GM23248 (cell line): Measurements from ENCODE around the gene PIM3. TPM values are rescaled to one million over a fixed set of nuclear protein-coding genes. Genes with fewer than 3 reads are reported as not detected.
"Not testable (repeated sequence)": the region's sequence is repeated elsewhere in the genome, so short reads cannot be mapped to it uniquely, and the experiment has no call there.

Experiments used
- DNase-seq: peaks from one replicate; pipeline ENCODE4 v3.0.0-alpha.2; 2015
- H2AFZ ChIP-seq: fragments of 200-600 bp; sonication (generic); 2 replicates; pipeline ENCODE4 v1.6.1; 2016; ENCODE audit warnings: antibody characterized with exemption
- H3F3A ChIP-seq: fragments of 200-600 bp; sonication (generic); 2 replicates; pipeline ENCODE4 v1.6.1; 2016; ENCODE audit warnings: mild to moderate bottlenecking, antibody characterized with exemption, mixed run types; ENCODE audit not compliant: insufficient read depth
- H3K27ac ChIP-seq: fragments of 200-600 bp; sonication (generic); 2 replicates; pipeline ENCODE4 v1.5.1; 2016; ENCODE audit warnings: mild to moderate bottlenecking
- H3K27me3 ChIP-seq: fragments of 200-600 bp; sonication (generic); replicated peaks from 2 replicates; pipeline ENCODE4 v1.6.1; 2016; ENCODE audit warnings: mild to moderate bottlenecking; ENCODE audit not compliant: insufficient read depth
- H3K36me3 ChIP-seq: fragments of 200-600 bp; sonication (generic); 2 replicates; pipeline ENCODE4 v1.6.1; 2016; ENCODE audit warnings: low read depth, mild to moderate bottlenecking
- H3K4me1 ChIP-seq: fragments of 200-600 bp; sonication (generic); 2 replicates; pipeline ENCODE4 v1.6.1; 2016; ENCODE audit warnings: mild to moderate bottlenecking; ENCODE audit not compliant: insufficient read depth
- H3K4me2 ChIP-seq: fragments of 200-600 bp; sonication (generic); one replicate; pipeline ENCODE4 v1.6.1; 2016; ENCODE audit warnings: mild to moderate bottlenecking; ENCODE audit not compliant: unreplicated experiment
- H3K4me3 ChIP-seq: fragments of 200-600 bp; sonication (generic); 2 replicates; pipeline ENCODE4 v1.5.1; 2016; ENCODE audit warnings: mild to moderate bottlenecking
- H3K79me2 ChIP-seq: fragments of 200-600 bp; sonication (generic); 2 replicates; pipeline ENCODE4 v1.6.1; 2016; ENCODE audit warnings: mild to moderate bottlenecking; ENCODE audit not compliant: insufficient read depth
- H3K9ac ChIP-seq: fragments of 200-600 bp; sonication (generic); 2 replicates; pipeline ENCODE4 v1.6.1; 2016; ENCODE audit warnings: mild to moderate bottlenecking
- H3K9me2 ChIP-seq: fragments of 200-600 bp; sonication (generic); 2 replicates; pipeline ENCODE4 v1.6.1; 2016; ENCODE audit warnings: mixed run types, mild to moderate bottlenecking, moderate library complexity; ENCODE audit not compliant: insufficient read depth
- H3K9me3 ChIP-seq: fragments of 200-600 bp; sonication (generic); one replicate; pipeline ENCODE4 v1.6.1; 2017; ENCODE audit warnings: low read depth
- H4K20me1 ChIP-seq: fragments of 200-600 bp; sonication (generic); 2 replicates; pipeline ENCODE4 v1.6.0; 2016; ENCODE audit not compliant: insufficient read depth
- EZH2 ChIP-seq: fragments of 200-600 bp; sonication (generic); IDR thresholded peaks from 2 replicates; pipeline ENCODE4 v1.6.1; 2018; ENCODE audit warnings: antibody characterized with exemption, mild to moderate bottlenecking; ENCODE audit not compliant: insufficient read depth, poor library complexity, severe bottlenecking
- EZH2phosphoT487 ChIP-seq: fragments of 200-600 bp; sonication (generic); IDR thresholded peaks from 2 replicates; pipeline ENCODE4 v1.6.1; 2018; ENCODE audit warnings: antibody characterized with exemption, moderate library complexity, mild to moderate bottlenecking, low read depth; ENCODE audit not compliant: insufficient read depth
- WGBS, 2 experiments: methylation state at CpG; one replicate each; pipeline ENCODE4 v1.1.6; 2015 to 2017; ENCODE audit warnings: low lambda C conversion rate in 2 of 2, low coverage in 1 of 2; ENCODE audit errors: missing lambda C conversion rate in 2 of 2; 5-methylcytosine and 5-hydroxymethylcytosine counted together
- in situ Hi-C: fragments of 300-500 bp; cut with MboI; formaldehyde crosslinking; loops from 2 replicates; pipeline ENCODE4 v1.15.0; 2020
- polyA plus RNA-seq: library from polyadenylated mRNA; unstranded; fragments of >200 nt; fragmentation: Nextera tagmentation; extraction: Ambion mirVana; gene quantifications from 2 replicates; pipeline ENCODE4 v1.2.1, GENCODE V29; 2016
- total RNA-seq: library from RNA; depleted of rRNA; stranded (reverse); fragments of >200 nt; shearing (Covaris generic); gene quantifications from 2 replicates; pipeline ENCODE4 v1.2.3, GENCODE V29; 2014

The PIM3 gene
- total and polyA plus RNA-seq, 2 experiments from 2014 or later: 10.8 to 16.2 TPM

DNA sequence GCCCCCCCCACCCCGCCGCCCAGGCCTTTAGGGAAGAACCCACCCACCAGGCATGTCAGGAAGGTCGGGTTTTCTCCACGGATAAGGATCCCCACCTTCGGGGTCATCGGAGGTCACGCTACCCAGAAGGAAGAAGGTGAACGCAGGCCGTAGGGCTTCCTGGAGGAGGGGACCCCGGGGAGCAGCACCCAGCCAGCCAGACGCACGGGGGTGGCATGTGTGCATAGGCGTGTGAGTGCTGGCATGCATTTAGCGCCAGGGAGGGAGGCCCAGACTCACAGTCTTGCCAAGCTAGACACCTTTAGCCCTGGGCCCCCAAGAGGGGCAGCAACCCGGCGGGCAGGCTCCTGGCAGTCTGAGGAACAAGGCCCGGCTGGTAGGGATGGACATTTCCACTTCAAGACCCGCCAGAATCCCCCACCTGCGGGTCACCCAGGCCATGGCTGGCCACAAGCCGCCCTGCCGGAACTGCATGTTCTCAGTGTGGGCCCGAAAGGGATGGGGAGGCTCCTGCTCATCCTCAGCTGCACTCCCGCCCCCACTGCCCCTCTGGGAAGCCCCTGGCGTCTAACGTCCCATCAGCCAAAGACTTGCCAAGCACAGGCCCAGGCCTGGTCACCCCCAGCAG is 16.7 kb upstream of the PIM3 start:
- Histone ChIP-seq H3K4me3 (no peak overlapping the region), H3K4me1 (no peaks in the 10 kb centered on the region), H3K36me3 (no peaks in the 10 kb centered on the region), H3K27me3 (no peaks in the 10 kb centered on the region), H3K9ac (no peak overlapping the region), H3K9me3 (no peaks in the 10 kb centered on the region), H3K27ac (no peak overlapping the region), H3F3A (no peaks in the 10 kb centered on the region), H3K79me2 (no peaks in the 10 kb centered on the region), H3K9me2 (no peaks in the 10 kb centered on the region), H3K4me2 (no peak overlapping the region), H4K20me1 (no peaks in the 10 kb centered on the region), H2AFZ (no peak overlapping the region)
- TF ChIP-seq EZH2phosphoT487: no peak
- TF ChIP-seq EZH2: no peak
- in situ Hi-C loops: no loop called here
- no peak for DNase-seq
- WGBS, 2 experiments: 91 to 94% methylated on average over 23 to 25 of the region's 25 CpGs

DNA sequence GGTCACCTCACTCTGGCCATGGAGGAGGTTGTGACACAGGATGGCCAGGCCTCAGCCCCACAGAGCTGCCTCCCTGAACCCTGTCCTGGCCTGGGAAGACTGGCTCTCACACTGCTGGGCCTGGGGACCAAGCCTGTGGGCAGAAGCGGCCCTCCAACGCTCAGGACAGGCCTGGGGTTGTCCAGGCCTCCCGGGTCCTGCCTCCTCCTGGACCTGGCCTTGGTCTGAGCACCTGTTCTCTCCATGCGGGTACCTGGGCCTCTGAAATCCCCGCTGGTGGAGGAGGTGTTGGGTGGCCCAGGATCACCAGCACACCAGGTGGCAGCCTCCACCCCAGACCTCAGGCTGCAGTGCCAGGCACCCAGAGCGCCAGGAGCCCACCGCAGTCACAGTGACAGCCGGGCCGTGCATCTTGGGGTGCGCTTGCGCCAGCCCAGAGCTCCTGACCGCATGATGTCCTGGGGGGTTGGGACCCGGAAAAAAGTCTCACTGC is 16.1 kb upstream of the PIM3 start:
- Histone ChIP-seq H3F3A (no peaks in the 10 kb centered on the region), H3K4me1 (no peaks in the 10 kb centered on the region), H3K79me2 (no peaks in the 10 kb centered on the region), H3K9ac (no peak overlapping the region), H3K27ac (no peak overlapping the region), H2AFZ (no peak overlapping the region), H3K9me2 (no peaks in the 10 kb centered on the region), H3K27me3 (no peaks in the 10 kb centered on the region), H3K9me3 (no peaks in the 10 kb centered on the region), H3K4me3 (no peak overlapping the region), H3K4me2 (no peak overlapping the region), H4K20me1 (no peaks in the 10 kb centered on the region), H3K36me3 (no peaks in the 10 kb centered on the region)
- DNase-seq: no peak
- in situ Hi-C loops: no loop called here
- WGBS, 2 experiments: 88 to 89% methylated on average over 10 to 12 of the region's 13 CpGs
- TF ChIP-seq EZH2phosphoT487 (no peak), EZH2 (no peak)

DNA sequence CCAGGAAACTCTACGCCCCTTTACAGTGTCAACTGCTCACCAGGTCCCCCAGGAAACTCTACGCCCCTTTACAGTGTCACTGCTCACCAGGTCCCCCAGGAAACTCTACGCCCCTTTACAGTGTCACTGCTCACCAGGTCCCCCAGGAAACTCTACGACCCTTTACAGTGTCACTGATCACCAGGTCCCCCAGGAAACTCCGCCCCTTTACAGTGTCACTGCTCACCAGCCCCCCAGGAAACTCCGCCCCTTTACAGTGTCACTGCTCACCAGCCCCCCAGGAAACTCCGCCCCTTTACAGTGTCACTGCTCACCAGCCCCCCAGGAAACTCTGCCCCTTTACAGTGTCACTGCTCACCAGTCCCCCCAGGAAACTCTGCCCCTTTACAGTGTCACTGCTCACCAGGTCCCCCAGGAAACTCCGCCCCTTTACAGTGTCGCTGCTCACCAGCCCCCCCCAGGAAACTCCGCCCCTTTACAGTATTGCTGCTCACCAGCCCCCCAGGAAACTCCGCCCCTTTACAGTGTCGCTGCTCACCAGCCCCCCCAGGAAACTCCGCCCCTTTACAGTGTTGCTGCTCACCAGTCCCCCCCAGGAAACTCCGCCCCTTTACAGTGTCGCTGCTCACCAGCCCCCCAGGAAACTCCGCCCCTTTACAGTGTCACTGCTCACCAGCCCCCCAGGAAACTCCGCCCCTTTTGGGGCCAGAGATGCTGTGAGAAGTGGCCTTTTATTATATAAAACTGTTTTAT is 15.4 kb upstream of the PIM3 start:
- H3K4me1 ChIP-seq, H3K9me2 ChIP-seq, in situ Hi-C loops, DNase-seq, H3K36me3 ChIP-seq, H3F3A ChIP-seq, H2AFZ ChIP-seq, H4K20me1 ChIP-seq, H3K79me2 ChIP-seq, H3K27ac ChIP-seq, H3K4me3 ChIP-seq, H3K4me2 ChIP-seq, H3K27me3 ChIP-seq, H3K9me3 ChIP-seq, H3K9ac ChIP-seq: not testable (repeated sequence)
- 86 to 93% methylated on average over 8 to 17 of the region's 17 CpGs for WGBS, 2 experiments

DNA sequence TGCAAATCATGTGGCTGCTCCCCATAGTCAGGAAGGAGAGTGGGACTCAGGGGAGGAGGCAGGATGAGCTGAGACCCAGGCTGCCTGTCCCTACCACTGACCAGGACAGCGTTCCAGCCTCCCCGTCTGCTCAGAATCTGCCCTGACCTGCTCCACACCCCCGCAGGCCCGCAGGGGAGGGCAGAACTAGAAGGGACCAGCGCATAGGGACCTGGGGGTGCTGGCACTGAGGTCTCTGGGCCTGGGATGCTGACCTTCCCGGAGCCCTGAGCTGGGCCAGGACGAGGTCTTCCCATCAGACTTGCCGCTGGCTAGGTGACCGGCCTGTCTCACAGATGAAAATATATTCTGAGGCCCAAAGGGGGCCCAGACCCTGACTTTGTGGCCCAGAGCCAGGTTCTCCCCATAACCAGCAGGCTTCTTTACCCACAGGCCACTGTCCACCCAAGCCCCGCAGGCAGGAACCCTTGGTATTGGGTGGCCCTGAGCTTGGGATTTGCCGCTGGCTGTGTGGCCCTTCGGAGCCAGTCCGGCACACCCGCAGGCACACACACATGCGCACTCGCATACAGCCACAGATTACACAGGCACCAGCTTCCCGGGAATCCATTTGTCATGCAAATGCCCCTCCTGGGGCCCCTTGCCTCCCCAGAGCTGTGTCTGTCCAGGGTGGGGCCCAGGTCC is 13.8 kb upstream of the PIM3 start:
- no peak for TF ChIP-seq EZH2phosphoT487
- TF ChIP-seq EZH2: no peak
- H3K9me3 ChIP-seq: no peaks in the 10 kb centered on the region
- H3K4me1 ChIP-seq: peaks cover under 1% of the 10 kb centered on the region
- WGBS, 2 experiments: 84 to 88% methylated on average over 15 to 16 of the region's 17 CpGs
- no peaks in the 10 kb centered on the region for H3K36me3 ChIP-seq
- H3K4me2 ChIP-seq: no peak overlapping the region
- H3K9me2 ChIP-seq: no peaks in the 10 kb centered on the region
- H3K27ac ChIP-seq: no peak overlapping the region
- H3K79me2 ChIP-seq: no peaks in the 10 kb centered on the region
- H4K20me1 ChIP-seq: no peaks in the 10 kb centered on the region
- no peaks in the 10 kb centered on the region for H3F3A ChIP-seq
- no peak overlapping the region for H3K9ac ChIP-seq
- H3K27me3 ChIP-seq: no peaks in the 10 kb centered on the region
- H3K4me3 ChIP-seq: no peak overlapping the region
- no peak for DNase-seq
- H2AFZ ChIP-seq: no peak overlapping the region
- in situ Hi-C loops: no loop called here
